Fibroblast of skin of left quadriceps (primary cell): ENCODE data around the gene SKIC2.
"Not testable (repeated sequence)": the region's sequence is repeated elsewhere in the genome, so short reads cannot be mapped to it uniquely, and the experiment has no call there.

Experiments
- DNase-seq, 2 experiments: peaks; one replicate each; pipeline ENCODE4 v3.0.0-alpha.2; 2013; ENCODE audit warnings: low read depth in 2 of 2

Gene SKIC2

GRCh38 chr6:31968791-31969711 lies 10.1 kb downstream of the SKIC2 start:
- DNase-seq, result no peak

- DNase-seq, result no peak
These were observed 11.0 kb downstream of the SKIC2 start for GRCh38 chr6:31969712-31970603.

DNA sequence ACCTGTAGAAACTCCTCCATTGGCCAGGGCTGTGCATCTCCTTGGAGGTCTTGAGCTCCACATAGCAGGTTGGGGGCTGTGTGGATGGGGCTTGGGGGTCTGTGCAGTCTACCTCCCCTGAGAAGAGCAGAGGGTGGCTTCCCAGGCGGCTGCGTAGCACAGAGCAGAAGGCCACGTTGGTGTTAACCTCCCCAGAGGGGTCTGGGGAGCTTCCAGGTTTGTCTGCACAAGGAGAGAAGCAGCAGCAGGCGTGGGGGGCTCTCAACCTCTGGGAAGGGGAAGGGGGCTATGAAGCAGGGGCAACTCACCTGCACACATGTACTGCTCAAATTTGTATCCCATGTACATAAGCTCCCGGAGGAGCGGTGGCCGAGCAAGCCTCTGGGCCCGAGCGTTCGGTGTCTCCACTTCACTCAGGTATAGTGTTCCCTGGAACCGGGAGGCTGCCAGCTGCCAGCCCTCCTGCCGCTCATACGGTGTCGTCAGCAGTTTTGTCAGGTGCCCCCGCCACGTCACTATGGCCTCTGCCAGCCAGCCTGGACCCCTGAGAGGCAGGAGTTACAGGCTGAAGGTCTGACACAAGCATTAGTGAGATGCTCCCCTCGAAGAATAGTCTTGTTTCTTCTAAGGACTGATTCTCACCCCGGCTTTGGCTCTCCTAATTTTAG lies 11.8 kb downstream of the SKIC2 start:
- no peak for DNase-seq

- no peak for DNase-seq
These were observed 12.5 kb downstream of the SKIC2 start for GRCh38 chr6:31971279-31971992.

- peak; percentile 97 for DNase-seq
These were observed 13.2 kb downstream of the SKIC2 start, which contains the start of gene DXO for GRCh38 chr6:31971993-31972708. Gene DXO, minus strand, starts transcription at chr6:31972138. Its CDS starts 463 bp downstream, at chr6:31971675.

DNA sequence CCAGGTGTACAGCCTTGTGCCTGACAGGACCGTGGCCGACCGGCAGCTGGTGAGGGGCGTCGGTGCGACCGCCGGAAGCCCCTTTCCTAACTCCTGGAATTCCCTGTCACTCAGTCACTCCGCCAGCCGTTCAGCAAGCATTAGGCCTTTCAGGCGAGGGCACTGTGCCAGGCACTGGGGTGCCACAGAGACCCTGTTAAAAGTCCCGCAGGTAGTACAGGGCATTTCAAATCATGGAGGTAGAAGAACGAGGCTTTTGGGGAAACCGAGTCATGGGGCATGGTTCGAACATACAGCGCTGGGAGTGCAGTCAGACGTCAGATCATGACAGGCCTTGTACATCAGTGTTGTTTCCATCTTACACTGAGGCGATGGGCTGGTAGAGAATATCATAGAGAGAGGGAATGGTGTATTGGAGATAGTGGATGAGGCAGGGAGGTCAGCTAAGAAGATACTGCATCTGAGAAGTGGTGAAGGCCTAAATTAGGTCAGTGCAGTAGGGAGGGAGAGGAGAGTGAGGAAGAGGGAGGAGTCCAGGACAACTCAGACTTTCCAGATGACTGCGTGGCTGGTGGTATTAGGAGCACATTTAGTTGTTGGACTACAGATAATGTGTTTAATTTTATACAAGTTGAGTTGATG lies 13.9 kb downstream of the SKIC2 start:
- DNase-seq, result no peak

- not testable (repeated sequence) for DNase-seq
These were observed 17.1 kb downstream of the SKIC2 start for GRCh38 chr6:31976065-31976464.

DNA sequence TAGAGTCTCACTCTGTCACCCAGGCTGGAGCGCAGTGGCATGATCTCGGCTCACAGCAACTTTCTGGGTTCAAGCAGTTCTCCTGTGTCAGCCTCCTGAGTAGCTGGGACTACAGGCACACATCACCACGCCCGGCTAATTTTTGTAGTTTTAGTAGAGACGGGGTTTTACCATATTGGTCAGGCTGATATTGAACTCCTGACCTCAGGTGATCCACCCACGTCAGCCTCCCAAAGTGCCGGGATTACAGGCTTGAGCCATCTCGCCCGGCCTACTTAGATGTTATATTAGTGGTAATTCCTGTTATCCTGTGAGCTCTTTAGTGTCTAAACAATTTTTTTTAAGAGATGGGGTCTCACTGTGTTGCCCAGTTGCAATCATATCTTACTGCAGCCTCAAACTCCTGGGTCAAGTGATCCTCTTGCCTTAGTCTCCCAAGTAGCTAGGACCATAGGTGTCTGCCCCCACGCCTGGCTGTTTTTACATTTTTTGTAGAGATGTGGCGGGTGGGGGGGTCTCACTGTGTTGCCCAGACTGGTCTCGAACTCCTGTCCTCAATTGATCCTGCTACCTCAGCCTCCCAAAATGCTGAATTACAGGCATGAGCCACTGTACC lies 18.9 kb downstream of the SKIC2 start:
- DNase-seq, result no peak

DNA sequence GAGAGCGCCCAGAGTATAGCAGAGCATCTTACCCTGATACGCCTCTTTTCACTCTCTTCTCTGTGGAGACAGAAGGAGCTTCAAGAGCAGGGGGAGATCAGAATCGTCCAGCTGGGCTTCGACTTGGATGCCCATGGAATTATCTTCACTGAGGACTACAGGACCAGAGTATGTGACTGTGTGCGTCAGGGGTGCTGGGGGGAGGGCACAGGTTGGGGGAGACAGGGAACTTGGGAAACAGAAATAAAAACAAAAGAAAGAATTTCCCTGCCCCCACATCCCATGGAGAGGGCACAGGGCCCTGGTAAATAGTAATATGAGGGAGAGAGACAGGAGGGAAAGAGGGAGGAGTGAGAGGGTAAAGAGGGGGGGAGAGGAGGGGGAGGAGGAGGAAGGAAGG lies 19.9 kb downstream of the SKIC2 start:
- DNase-seq, result no peak

DNA sequence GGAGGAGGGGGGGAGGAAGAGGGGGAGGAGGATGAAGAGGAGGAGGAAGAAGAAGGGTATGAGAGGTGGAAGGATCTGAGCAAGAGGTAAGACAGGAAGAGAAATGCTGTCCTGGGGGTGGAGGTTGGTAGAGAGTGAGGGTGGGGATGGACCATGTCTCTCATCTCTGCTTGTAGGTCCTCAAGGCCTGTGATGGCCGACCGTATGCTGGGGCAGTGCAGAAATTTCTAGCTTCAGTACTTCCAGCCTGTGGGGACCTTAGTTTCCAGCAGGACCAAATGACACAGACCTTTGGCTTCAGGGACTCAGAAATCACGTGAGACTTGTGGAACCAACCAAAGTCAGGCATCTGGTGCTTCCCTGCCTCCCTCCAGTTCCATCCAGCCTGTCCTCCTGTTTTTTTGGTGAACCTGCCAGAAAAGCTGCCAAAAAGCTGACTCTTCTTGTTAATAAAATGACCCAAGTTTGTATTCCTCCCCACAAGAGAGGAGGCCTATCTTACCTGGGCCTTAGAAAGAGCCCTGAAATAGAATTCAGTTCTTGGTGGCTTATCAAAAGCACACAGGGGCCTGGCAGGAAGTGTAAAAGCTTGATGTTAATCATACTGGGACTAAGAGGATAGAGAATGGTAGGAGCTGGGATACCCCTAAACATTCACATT lies 20.4 kb downstream of the SKIC2 start:
- no peak for DNase-seq

- not testable (repeated sequence) for DNase-seq
These were observed 21.4 kb downstream of the SKIC2 start for GRCh38 chr6:31980195-31980876.

GRCh38 chr6:31980998-31981397 lies 22.0 kb downstream of the SKIC2 start:
- not testable (repeated sequence) for DNase-seq

DNA sequence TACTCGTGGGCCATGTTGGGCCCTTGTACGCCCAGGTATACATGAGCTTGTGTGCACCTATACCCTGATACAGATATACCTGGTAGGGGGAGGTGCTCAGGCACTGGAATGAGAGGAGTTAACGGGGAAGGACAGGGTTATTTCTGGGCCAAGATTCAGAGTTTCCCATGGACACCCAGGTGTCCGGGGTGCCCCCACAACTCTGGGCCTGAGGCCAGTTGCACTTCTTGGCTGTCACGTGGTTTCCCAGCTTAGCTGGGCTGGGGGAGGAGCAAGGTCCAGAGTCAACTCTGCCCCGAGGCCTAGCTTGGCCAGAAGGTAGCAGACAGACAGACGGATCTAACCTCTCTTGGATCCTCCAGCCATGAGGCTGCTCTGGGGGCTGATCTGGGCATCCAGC lies 22.8 kb downstream of the SKIC2 start, which contains the start of gene C4A:
Gene C4A, plus strand, starts transcription at position 314 of the 400 bp plus-strand sequence. Its CDS starts 51 bp downstream, at position 365.
- DNase-seq, result not testable (repeated sequence)

- DNase-seq, result not testable (repeated sequence)
These were observed 30.4 kb downstream of the SKIC2 start for GRCh38 chr6:31989363-31989762.

DNA sequence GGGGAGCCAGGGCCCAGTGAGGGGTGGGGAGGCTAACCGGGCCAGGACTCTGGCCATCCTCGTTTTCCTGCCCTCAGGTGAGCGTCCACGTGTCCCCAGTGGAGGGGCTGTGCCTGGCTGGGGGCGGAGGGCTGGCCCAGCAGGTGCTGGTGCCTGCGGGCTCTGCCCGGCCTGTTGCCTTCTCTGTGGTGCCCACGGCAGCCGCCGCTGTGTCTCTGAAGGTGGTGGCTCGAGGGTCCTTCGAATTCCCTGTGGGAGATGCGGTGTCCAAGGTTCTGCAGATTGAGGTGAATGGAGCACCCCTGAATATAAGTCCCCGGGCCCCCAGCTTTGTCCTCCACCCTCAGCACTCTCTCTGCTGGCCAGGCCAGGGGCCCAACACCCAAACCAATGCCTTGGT lies 35.4 kb downstream of the SKIC2 start:
- not testable (repeated sequence) for DNase-seq

DNA sequence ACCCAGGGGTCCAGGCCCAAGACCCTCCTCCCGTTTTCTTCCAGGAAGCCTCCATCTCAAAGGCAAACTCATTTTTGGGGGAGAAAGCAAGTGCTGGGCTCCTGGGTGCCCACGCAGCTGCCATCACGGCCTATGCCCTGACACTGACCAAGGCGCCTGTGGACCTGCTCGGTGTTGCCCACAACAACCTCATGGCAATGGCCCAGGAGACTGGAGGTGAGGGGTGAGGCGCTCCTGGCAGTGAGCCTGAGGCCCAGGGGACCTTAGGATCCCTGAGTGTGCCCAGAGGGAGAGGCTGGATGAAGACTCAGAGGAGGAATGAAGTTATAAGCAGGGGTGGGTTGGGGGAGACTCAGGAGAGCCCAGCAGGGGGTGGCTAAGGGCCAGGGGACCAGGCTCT lies 37.4 kb downstream of the SKIC2 start:
- not testable (repeated sequence) for DNase-seq

DNA sequence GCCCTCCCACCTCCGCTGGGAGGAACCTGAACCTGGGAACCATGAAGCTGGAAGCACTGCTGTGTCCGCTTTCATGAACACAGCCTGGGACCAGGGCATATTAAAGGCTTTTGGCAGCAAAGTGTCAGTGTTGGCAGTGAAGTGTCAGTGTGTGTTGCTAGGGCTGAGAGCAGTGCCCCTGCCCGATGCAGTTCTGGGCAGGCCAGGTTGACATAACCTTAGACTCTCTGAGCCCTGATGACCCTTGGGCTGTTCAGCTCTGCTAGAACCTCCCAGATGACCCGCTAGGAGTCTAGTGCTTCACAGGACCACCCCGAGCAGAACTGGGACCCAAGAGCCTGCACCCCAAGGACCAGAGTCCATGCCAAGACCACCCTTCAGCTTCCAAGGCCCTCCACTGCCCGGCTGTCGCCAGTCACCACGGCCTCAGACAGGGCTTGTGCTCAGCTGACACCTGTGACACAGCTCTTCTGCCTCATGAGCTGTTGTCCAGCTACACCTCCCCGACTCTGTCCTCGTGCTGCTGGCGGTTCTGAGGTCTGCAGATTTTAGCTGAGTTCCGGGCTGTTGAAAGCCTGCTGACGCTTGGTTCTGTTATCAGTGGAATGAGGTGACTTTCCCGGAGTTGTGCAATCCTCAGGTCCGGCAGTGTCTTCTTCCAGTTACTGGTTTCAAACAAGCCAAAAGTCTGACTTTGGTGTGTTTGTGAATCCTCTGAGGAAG lies 43.7 kb downstream of the SKIC2 start:
- DNase-seq, result not testable (repeated sequence)

GRCh38 chr6:32003301-32003700 lies 44.3 kb downstream of the SKIC2 start:
- DNase-seq, result not testable (repeated sequence)
